Breast epithelium (tissue), 3 donors: ENCODE measurements around the gene SF1.

Experiments
- POLR2A ChIP-seq: fragments of 450-650 bp; IDR thresholded peaks from one replicate; pipeline ENCODE4 v1.6.1; 2016; ENCODE audit warnings: antibody characterized with exemption, mild to moderate bottlenecking, moderate library complexity
- POLR2AphosphoS5 ChIP-seq, 3 donors: sonication (generic); formaldehyde crosslinking; IDR thresholded peaks; one replicate each; pipeline ENCODE4 v1.6.1; 2017; ENCODE audit warnings: antibody characterized with exemption in 3 of 3
- TF ChIP-seq, protein P1 (sequence below), 3 donors: fragments of 450-650 bp; IDR thresholded peaks; one replicate each; pipeline ENCODE4 v1.5.1; 2016 to 2017; ENCODE audit warnings: antibody characterized with exemption in 3 of 3, mild to moderate bottlenecking in 3 of 3, moderate library complexity in 3 of 3

DNA sequence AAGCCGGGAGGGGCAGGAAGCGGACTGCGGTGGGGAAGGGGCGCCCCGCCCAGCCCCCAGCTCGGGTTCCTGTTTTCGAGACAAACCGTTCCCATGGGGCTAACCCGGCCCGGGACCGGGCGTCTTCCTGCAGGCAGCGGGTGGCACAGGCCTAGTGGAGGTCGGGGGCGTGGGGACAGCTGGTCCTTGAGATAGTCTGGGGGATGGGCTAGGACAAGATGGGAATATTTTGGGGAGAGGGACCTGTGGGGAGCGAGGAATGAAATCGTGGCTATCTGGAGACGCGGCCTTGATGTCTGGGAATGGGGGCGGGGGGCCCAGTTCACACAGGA lies 33.2 kb downstream of the SF1 start:
- TF ChIP-seq, protein P1, sequence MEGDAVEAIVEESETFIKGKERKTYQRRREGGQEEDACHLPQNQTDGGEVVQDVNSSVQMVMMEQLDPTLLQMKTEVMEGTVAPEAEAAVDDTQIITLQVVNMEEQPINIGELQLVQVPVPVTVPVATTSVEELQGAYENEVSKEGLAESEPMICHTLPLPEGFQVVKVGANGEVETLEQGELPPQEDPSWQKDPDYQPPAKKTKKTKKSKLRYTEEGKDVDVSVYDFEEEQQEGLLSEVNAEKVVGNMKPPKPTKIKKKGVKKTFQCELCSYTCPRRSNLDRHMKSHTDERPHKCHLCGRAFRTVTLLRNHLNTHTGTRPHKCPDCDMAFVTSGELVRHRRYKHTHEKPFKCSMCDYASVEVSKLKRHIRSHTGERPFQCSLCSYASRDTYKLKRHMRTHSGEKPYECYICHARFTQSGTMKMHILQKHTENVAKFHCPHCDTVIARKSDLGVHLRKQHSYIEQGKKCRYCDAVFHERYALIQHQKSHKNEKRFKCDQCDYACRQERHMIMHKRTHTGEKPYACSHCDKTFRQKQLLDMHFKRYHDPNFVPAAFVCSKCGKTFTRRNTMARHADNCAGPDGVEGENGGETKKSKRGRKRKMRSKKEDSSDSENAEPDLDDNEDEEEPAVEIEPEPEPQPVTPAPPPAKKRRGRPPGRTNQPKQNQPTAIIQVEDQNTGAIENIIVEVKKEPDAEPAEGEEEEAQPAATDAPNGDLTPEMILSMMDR (IDR thresholded peaks at IDR 0.05) = no peak
- TF ChIP-seq POLR2AphosphoS5 (IDR thresholded peaks at IDR 0.05) (peak in 1 of 3 donors; percentile 15), POLR2A (no peak)
